GM12878 (cell line): ENCODE data around the gene MAGI2. TPM values are rescaled to one million over a fixed set of nuclear protein-coding genes. Genes with fewer than 3 reads are reported as not detected.

Source experiments
- ATAC-seq: fragments of 200-7000 bp; cut with Tn5 transposase; 3 replicates; pipeline ENCODE4 v1.9.1; 2020; ENCODE audit warnings: mild to moderate bottlenecking, moderate library complexity
- BruUV-seq: library from RNA; stranded (reverse); fragments of 400-500 nt; replicated peaks from 2 replicates; lab custom pipeline; 2021; lab: Mats Ljungman, UMichigan
- CTCF ChIA-PET: fragments of 300-600 bp; sonication (Branson Sonifier 250); formaldehyde crosslinking; extraction: SDS; loops from one replicate; lab custom pipeline; 2021; ENCODE audit warnings: inconsistent platforms; lab: Yijun Ruan, JAX
- POLR2A ChIA-PET: fragments of 350-600 bp; formaldehyde crosslinking; extraction: SDS; loops from one replicate; lab custom pipeline; 2021; ENCODE audit warnings: inconsistent platforms; lab: Charles Lee
- RAD21 ChIA-PET: fragments of 300-600 bp; sonication (Branson Sonifier 250); formaldehyde crosslinking; loops from one replicate; lab custom pipeline; 2023; ENCODE audit warnings: antibody characterized with exemption; ENCODE audit not compliant: unreplicated experiment; lab: Charles Lee
- SMC1A ChIA-PET: fragments of 300-600 bp; sonication (Branson Sonifier 250); formaldehyde crosslinking; loops from one replicate; lab custom pipeline; 2023; ENCODE audit not compliant: unreplicated experiment, uncharacterized antibody; lab: Charles Lee
- DNase-seq: peaks from one replicate; pipeline ENCODE4 v3.0.0-alpha.2; 2011; ENCODE audit warnings: low read depth, low spot score
- FAIRE-seq: peaks from 3 replicates; lab custom pipeline; 2011; peaks lifted over from hg19 to GRCh38; lab: Jason Lieb, UNC
- H2AFZ ChIP-seq: 2 replicates; pipeline ENCODE4 v1.6.0; 2011; ENCODE audit warnings: low read depth, low read length, control low read depth; ENCODE audit not compliant: control insufficient read depth
- H3K27ac ChIP-seq: 2 replicates; pipeline ENCODE4 v1.5.1; 2011; ENCODE audit warnings: control low read depth; ENCODE audit not compliant: control insufficient read depth, insufficient read depth
- H3K27me3 ChIP-seq, 2 experiments: replicated peaks in 1 of 2; 2 replicates each; pipeline versions ENCODE4 v1.6.0 to v1.6.1; 2011; ENCODE audit warnings: low read length in 1 of 2; ENCODE audit not compliant: control insufficient read depth in 2 of 2, insufficient read depth in 2 of 2
- H3K36me3 ChIP-seq, 2 experiments: 2 replicates each; pipeline ENCODE4 v1.5.1; 2011; ENCODE audit warnings: low read length in 1 of 2; ENCODE audit not compliant: control insufficient read depth in 2 of 2, insufficient read depth in 2 of 2
- H3K4me1 ChIP-seq: 2 replicates; pipeline ENCODE4 v1.6.1; 2011; ENCODE audit warnings: mild to moderate bottlenecking, low read length, moderate library complexity, mixed read lengths; ENCODE audit not compliant: control insufficient read depth, insufficient read depth
- H3K4me2 ChIP-seq: 2 replicates; pipeline ENCODE4 v1.6.0; 2011; ENCODE audit warnings: control low read depth; ENCODE audit not compliant: control insufficient read depth, insufficient read depth
- H3K4me3 ChIP-seq: fragments of 200-600 bp; sonication (generic); 2 replicates; pipeline ENCODE4 v1.5.1; 2016
- H3K79me2 ChIP-seq: 2 replicates; pipeline ENCODE4 v1.6.0; 2011; ENCODE audit warnings: low read length; ENCODE audit not compliant: control insufficient read depth, insufficient read depth
- H3K9ac ChIP-seq: 2 replicates; pipeline ENCODE4 v1.8.0; 2011; ENCODE audit warnings: low read length, control low read depth, mixed read lengths; ENCODE audit not compliant: control insufficient read depth, insufficient read depth
- H3K9me3 ChIP-seq: replicated peaks from 3 replicates; pipeline ENCODE4 v1.5.1; 2011; ENCODE audit warnings: mild to moderate bottlenecking, low read length; ENCODE audit not compliant: control insufficient read depth, insufficient read depth
- H4K20me1 ChIP-seq: 2 replicates; pipeline ENCODE4 v1.6.0; 2011; ENCODE audit not compliant: control insufficient read depth, insufficient read depth
- ASH2L ChIP-seq: fragments of 300-600, 200-600 bp; sonication (generic); IDR thresholded peaks from 2 replicates; pipeline ENCODE4 v1.6.1; 2017; ENCODE audit warnings: low read depth, mild to moderate bottlenecking, borderline replicate concordance
- ATF2 ChIP-seq: IDR thresholded peaks from 2 replicates; pipeline ENCODE4 v1.6.1; 2012; ENCODE audit warnings: low read length, inconsistent platforms
- CHD2 ChIP-seq: IDR thresholded peaks from 2 replicates; pipeline ENCODE4 v1.6.1; 2011; ENCODE audit warnings: low read depth, low read length, improper control_type of control experiment, borderline replicate concordance
- CTCF ChIP-seq, 3 experiments: IDR thresholded peaks in 2 of 3; conservative IDR thresholded peaks in 1 of 3; 2 replicates each; pipeline ENCODE4 v1.5.1; 2011; ENCODE audit warnings: low read depth in 3 of 3, low read length in 3 of 3, mild to moderate bottlenecking in 3 of 3, control low read depth in 2 of 3, moderate library complexity in 2 of 3, inconsistent platforms in 1 of 3, mixed read lengths in 1 of 3; ENCODE audit not compliant: control insufficient read depth in 2 of 3, insufficient read depth in 1 of 3; ENCODE audit errors: extremely low read depth in 1 of 3
- FOS ChIP-seq: IDR thresholded peaks from 3 replicates; pipeline ENCODE4 v1.6.1; 2011; ENCODE audit warnings: borderline replicate concordance; ENCODE audit not compliant: insufficient read length; ENCODE audit errors: extremely low read depth
- HDAC6 ChIP-seq: fragments of 200-600 bp; sonication (generic); IDR thresholded peaks from one replicate; pipeline ENCODE4 v1.8.0; 2017; ENCODE audit warnings: antibody characterized with exemption; ENCODE audit not compliant: unreplicated experiment
- MEF2B ChIP-seq: fragments of 450-650 bp; IDR thresholded peaks from 2 replicates; pipeline ENCODE4 v1.6.1; 2018; ENCODE audit warnings: mild to moderate bottlenecking, moderate library complexity; ENCODE audit not compliant: partially characterized antibody, poor library complexity, severe bottlenecking
- TBL1XR1 ChIP-seq: IDR thresholded peaks from 2 replicates; pipeline ENCODE4 v1.6.1; 2012; ENCODE audit warnings: low read depth, low read length, improper control_type of control experiment
- ZSCAN29 ChIP-seq: fragments of 450-650 bp; IDR thresholded peaks from 2 replicates; pipeline ENCODE4 v1.6.1; 2017; ENCODE audit warnings: mild to moderate bottlenecking, moderate library complexity
- WGBS: methylation state at CpG from one replicate; pipeline ENCODE4 v1.1.6; 2016; ENCODE audit warnings: low lambda C conversion rate; ENCODE audit not compliant: insufficient replicate concordance, insufficient coverage; ENCODE audit errors: missing lambda C conversion rate; 5-methylcytosine and 5-hydroxymethylcytosine counted together
- in situ Hi-C: fragments of 300-500 bp; cut with MboI; formaldehyde crosslinking; loops from 9 replicates; pipeline ENCODE4 v1.14.3; 2018; ENCODE audit warnings: mixed read lengths
- intact Hi-C: fragments of 100-400 bp; cut with micrococcal nuclease; formaldehyde crosslinking; loops from one replicate; pipeline ENCODE4 v1.14.2; 2022; ENCODE audit not compliant: unreplicated experiment
- polyA plus RNA-seq, 11 experiments: library from polyadenylated mRNA; depleted of rRNA in 4 of 11; unstranded in 6 of 11; stranded (reverse) in 5 of 11; fragments of >200 nt; fragmentation: Nextera tagmentation in 4 of 11; fragmentation: Illumina TruSeq in 1 of 11; extraction: Ambion mirVana in 4 of 11; extraction: Trizol in 1 of 11; gene quantifications; 1 replicate in 1 of 11; 2 replicates in 10 of 11; pipeline versions ENCODE4 v1.2.1 to v1.2.3, GENCODE V29; 2011 to 2016; ENCODE audit warnings: inconsistent platforms in 2 of 11, missing spikeins in 2 of 11, low read depth in 1 of 11
- total RNA-seq, 4 experiments: library from RNA; depleted of rRNA in 3 of 4; stranded (reverse); fragments of >200 nt in 3 of 4; fragmentation: Illumina TruSeq in 1 of 4; extraction: Trizol in 1 of 4; gene quantifications; 2 replicates each; pipeline versions ENCODE4 v1.2.1 to v1.2.3, GENCODE V29; 2013 to 2021

Gene MAGI2
- total and polyA plus RNA-seq, 10 of the 15 experiments (the other 5 are each of a cell fraction or from before 2014, with no cell fraction given): 0.01 to 0.31 (median 0.05) TPM; not detected in 2

- no peak for TF ChIP-seq ATF2
- no peak for TF ChIP-seq ZSCAN29
- TF ChIP-seq TBL1XR1: no peak
- TF ChIP-seq HDAC6: no peak
- TF ChIP-seq CTCF (IDR thresholded peaks at IDR 0.05 in 2 of 3, conservative IDR thresholded peaks at IDR 0.05 in 1 of 3; ENCODE audit: control insufficient read depth in 2 of 3, extremely low read depth in 1 of 3, insufficient read depth in 1 of 3, low read depth in 3 of 3, low read length in 3 of 3): no peak
- TF ChIP-seq ASH2L: no peak
- TF ChIP-seq FOS: no peak
These were observed 590.2 kb downstream of the MAGI2 start (continued) for GRCh38 chr7:78863281-78863680.

- no peaks in the 10 kb centered on the region for H4K20me1 ChIP-seq
- H3K27ac ChIP-seq: no peak overlapping the region
- no peaks in the 10 kb centered on the region for H3K36me3 ChIP-seq
- TF ChIP-seq MEF2B: no peak
- no peak for TF ChIP-seq CHD2
- H3K9ac ChIP-seq: no peak overlapping the region
- no TSS peak for BruUV-seq
- in situ Hi-C loops (no loop called here), intact Hi-C loops (no loop called here)
- SMC1A ChIA-PET: no interaction called here
- no peak overlapping the region for H3K4me2 ChIP-seq
- DNase-seq (no peak), FAIRE-seq (no peak), ATAC-seq (no peak)
- H2AFZ ChIP-seq: no peak overlapping the region
- H3K9me3 ChIP-seq: no peaks in the 10 kb centered on the region
- RAD21 ChIA-PET: no interaction called here
- no peaks in the 10 kb centered on the region for H3K79me2 ChIP-seq
- POLR2A ChIA-PET: no interaction called here
- H3K4me1 ChIP-seq: no peaks in the 10 kb centered on the region
- CTCF ChIA-PET: no interaction called here
- 0% methylated on average over 3 of the region's 3 CpGs for WGBS
- H3K27me3 ChIP-seq: no peaks in the 10 kb centered on the region
- no peak overlapping the region for H3K4me3 ChIP-seq
These were observed 591.0 kb downstream of the MAGI2 start for GRCh38 chr7:78862411-78862900.
